GM12878 (cell line): Measurements from ENCODE around the gene FABP7. TPM values are rescaled to one million over a fixed set of nuclear protein-coding genes. Genes with fewer than 3 reads are reported as not detected.

Source experiments
- ATAC-seq: fragments of 200-7000 bp; cut with Tn5 transposase; 3 replicates; pipeline ENCODE4 v1.9.1; 2020; ENCODE audit warnings: mild to moderate bottlenecking, moderate library complexity
- BruUV-seq: library from RNA; stranded (reverse); fragments of 400-500 nt; replicated peaks from 2 replicates; lab custom pipeline; 2021; lab: Mats Ljungman, UMichigan
- CTCF ChIA-PET: fragments of 300-600 bp; sonication (Branson Sonifier 250); formaldehyde crosslinking; extraction: SDS; loops from one replicate; lab custom pipeline; 2021; ENCODE audit warnings: inconsistent platforms; lab: Yijun Ruan, JAX
- POLR2A ChIA-PET: fragments of 350-600 bp; formaldehyde crosslinking; extraction: SDS; loops from one replicate; lab custom pipeline; 2021; ENCODE audit warnings: inconsistent platforms; lab: Charles Lee
- RAD21 ChIA-PET: fragments of 300-600 bp; sonication (Branson Sonifier 250); formaldehyde crosslinking; loops from one replicate; lab custom pipeline; 2023; ENCODE audit warnings: antibody characterized with exemption; ENCODE audit not compliant: unreplicated experiment; lab: Charles Lee
- SMC1A ChIA-PET: fragments of 300-600 bp; sonication (Branson Sonifier 250); formaldehyde crosslinking; loops from one replicate; lab custom pipeline; 2023; ENCODE audit not compliant: unreplicated experiment, uncharacterized antibody; lab: Charles Lee
- DNase-seq: peaks from one replicate; pipeline ENCODE4 v3.0.0-alpha.2; 2011; ENCODE audit warnings: low read depth, low spot score
- FAIRE-seq: peaks from 3 replicates; lab custom pipeline; 2011; peaks lifted over from hg19 to GRCh38; lab: Jason Lieb, UNC
- H2AFZ ChIP-seq: 2 replicates; pipeline ENCODE4 v1.6.0; 2011; ENCODE audit warnings: low read depth, low read length, control low read depth; ENCODE audit not compliant: control insufficient read depth
- H3K27ac ChIP-seq: 2 replicates; pipeline ENCODE4 v1.5.1; 2011; ENCODE audit warnings: control low read depth; ENCODE audit not compliant: control insufficient read depth, insufficient read depth
- H3K27me3 ChIP-seq, 2 experiments: replicated peaks in 1 of 2; 2 replicates each; pipeline versions ENCODE4 v1.6.0 to v1.6.1; 2011; ENCODE audit warnings: low read length in 1 of 2; ENCODE audit not compliant: control insufficient read depth in 2 of 2, insufficient read depth in 2 of 2
- H3K36me3 ChIP-seq, 2 experiments: 2 replicates each; pipeline ENCODE4 v1.5.1; 2011; ENCODE audit warnings: low read length in 1 of 2; ENCODE audit not compliant: control insufficient read depth in 2 of 2, insufficient read depth in 2 of 2
- H3K4me1 ChIP-seq: 2 replicates; pipeline ENCODE4 v1.6.1; 2011; ENCODE audit warnings: mild to moderate bottlenecking, low read length, moderate library complexity, mixed read lengths; ENCODE audit not compliant: control insufficient read depth, insufficient read depth
- H3K4me2 ChIP-seq: 2 replicates; pipeline ENCODE4 v1.6.0; 2011; ENCODE audit warnings: control low read depth; ENCODE audit not compliant: control insufficient read depth, insufficient read depth
- H3K4me3 ChIP-seq: fragments of 200-600 bp; sonication (generic); 2 replicates; pipeline ENCODE4 v1.5.1; 2016
- H3K79me2 ChIP-seq: 2 replicates; pipeline ENCODE4 v1.6.0; 2011; ENCODE audit warnings: low read length; ENCODE audit not compliant: control insufficient read depth, insufficient read depth
- H3K9ac ChIP-seq: 2 replicates; pipeline ENCODE4 v1.8.0; 2011; ENCODE audit warnings: low read length, control low read depth, mixed read lengths; ENCODE audit not compliant: control insufficient read depth, insufficient read depth
- H3K9me3 ChIP-seq: replicated peaks from 3 replicates; pipeline ENCODE4 v1.5.1; 2011; ENCODE audit warnings: mild to moderate bottlenecking, low read length; ENCODE audit not compliant: control insufficient read depth, insufficient read depth
- H4K20me1 ChIP-seq: 2 replicates; pipeline ENCODE4 v1.6.0; 2011; ENCODE audit not compliant: control insufficient read depth, insufficient read depth
- EGR1 ChIP-seq, 2 experiments: IDR thresholded peaks; 1 replicate in 1 of 2; 2 replicates in 1 of 2; pipeline ENCODE4 v1.6.1; 2011 to 2012; ENCODE audit warnings: low read depth in 2 of 2, low read length in 2 of 2, borderline replicate concordance in 1 of 2, mild to moderate bottlenecking in 1 of 2, moderate library complexity in 1 of 2
- KLF5 ChIP-seq: fragments of 450-650 bp; IDR thresholded peaks from 2 replicates; pipeline ENCODE4 v1.6.1; 2014; ENCODE audit warnings: mild to moderate bottlenecking; ENCODE audit not compliant: partially characterized antibody
- NRF1 ChIP-seq: conservative IDR thresholded peaks from 2 replicates; pipeline ENCODE4 v1.6.1; 2011; ENCODE audit warnings: mild to moderate bottlenecking, low read depth, low read length, improper control_type of control experiment
- RAD51 ChIP-seq: fragments of 450-650 bp; IDR thresholded peaks from 2 replicates; pipeline ENCODE4 v1.6.1; 2016; ENCODE audit warnings: moderate library complexity, mild to moderate bottlenecking, inconsistent platforms
- SKIL ChIP-seq: fragments of 450-650 bp; IDR thresholded peaks from 2 replicates; pipeline ENCODE4 v1.6.1; 2017; ENCODE audit warnings: mild to moderate bottlenecking, low read depth, inconsistent platforms; ENCODE audit not compliant: poor library complexity, severe bottlenecking
- SUZ12 ChIP-seq: fragments of 200-600 bp; sonication (generic); IDR thresholded peaks from one replicate; pipeline ENCODE4 v1.6.1; 2018; ENCODE audit warnings: antibody characterized with exemption, mild to moderate bottlenecking; ENCODE audit not compliant: unreplicated experiment
- WGBS: methylation state at CpG from one replicate; pipeline ENCODE4 v1.1.6; 2016; ENCODE audit warnings: low lambda C conversion rate; ENCODE audit not compliant: insufficient replicate concordance, insufficient coverage; ENCODE audit errors: missing lambda C conversion rate; 5-methylcytosine and 5-hydroxymethylcytosine counted together
- in situ Hi-C: fragments of 300-500 bp; cut with MboI; formaldehyde crosslinking; loops from 9 replicates; pipeline ENCODE4 v1.14.3; 2018; ENCODE audit warnings: mixed read lengths
- intact Hi-C: fragments of 100-400 bp; cut with micrococcal nuclease; formaldehyde crosslinking; loops from one replicate; pipeline ENCODE4 v1.14.2; 2022; ENCODE audit not compliant: unreplicated experiment
- polyA plus RNA-seq, 11 experiments: library from polyadenylated mRNA; depleted of rRNA in 4 of 11; unstranded in 6 of 11; stranded (reverse) in 5 of 11; fragments of >200 nt; fragmentation: Nextera tagmentation in 4 of 11; fragmentation: Illumina TruSeq in 1 of 11; extraction: Ambion mirVana in 4 of 11; extraction: Trizol in 1 of 11; gene quantifications; 1 replicate in 1 of 11; 2 replicates in 10 of 11; pipeline versions ENCODE4 v1.2.1 to v1.2.3, GENCODE V29; 2011 to 2016; ENCODE audit warnings: inconsistent platforms in 2 of 11, missing spikeins in 2 of 11, low read depth in 1 of 11
- total RNA-seq, 4 experiments: library from RNA; depleted of rRNA in 3 of 4; stranded (reverse); fragments of >200 nt in 3 of 4; fragmentation: Illumina TruSeq in 1 of 4; extraction: Trizol in 1 of 4; gene quantifications; 2 replicates each; pipeline versions ENCODE4 v1.2.1 to v1.2.3, GENCODE V29; 2013 to 2021
- TF ChIP-seq, protein P1 (sequence below): fragments of 450-650 bp; IDR thresholded peaks from 2 replicates; pipeline ENCODE4 v1.6.1; 2018; ENCODE audit warnings: borderline replicate concordance, mild to moderate bottlenecking; ENCODE audit not compliant: partially characterized antibody

FABP7 gene
- total and polyA plus RNA-seq, 10 of the 15 experiments (the other 5 are each of a cell fraction or from before 2014, with no cell fraction given), result not detected

- H3K4me2 ChIP-seq, result no peak overlapping the region
- H3K9me3 ChIP-seq, result no peaks in the 10 kb centered on the region
- FAIRE-seq (no peak), ATAC-seq (no peak), DNase-seq (no peak)
- H3K4me1 ChIP-seq, result no peaks in the 10 kb centered on the region
- 24% methylated on average over 2 of the region's 2 CpGs for WGBS
- H3K9ac ChIP-seq, result no peak overlapping the region
- no peaks in the 10 kb centered on the region for H4K20me1 ChIP-seq
- intact Hi-C loops (no loop called here), in situ Hi-C loops (no loop called here)
- RAD21 ChIA-PET, result interaction anchor here (1.1 kb wide), 1 partner anchor 11 kb away, joined by 3 read pairs; no protein-coding TSS in a partner anchor
- CTCF ChIA-PET, result interaction anchor here (0.7 to 2.2 kb wide), 6 partner anchors 10 to 65 kb away, joined by 4 to 15 read pairs (median 5); no protein-coding TSS in a partner anchor
- H3K27ac ChIP-seq, result no peak overlapping the region
- no peak overlapping the region for H3K4me3 ChIP-seq
- no peaks in the 10 kb centered on the region for H3K27me3 ChIP-seq
- no peaks in the 10 kb centered on the region for H3K79me2 ChIP-seq
- POLR2A ChIA-PET, result no interaction called here
- no peaks in the 10 kb centered on the region for H3K36me3 ChIP-seq
- no peak overlapping the region for H2AFZ ChIP-seq
- TF ChIP-seq, protein P1, sequence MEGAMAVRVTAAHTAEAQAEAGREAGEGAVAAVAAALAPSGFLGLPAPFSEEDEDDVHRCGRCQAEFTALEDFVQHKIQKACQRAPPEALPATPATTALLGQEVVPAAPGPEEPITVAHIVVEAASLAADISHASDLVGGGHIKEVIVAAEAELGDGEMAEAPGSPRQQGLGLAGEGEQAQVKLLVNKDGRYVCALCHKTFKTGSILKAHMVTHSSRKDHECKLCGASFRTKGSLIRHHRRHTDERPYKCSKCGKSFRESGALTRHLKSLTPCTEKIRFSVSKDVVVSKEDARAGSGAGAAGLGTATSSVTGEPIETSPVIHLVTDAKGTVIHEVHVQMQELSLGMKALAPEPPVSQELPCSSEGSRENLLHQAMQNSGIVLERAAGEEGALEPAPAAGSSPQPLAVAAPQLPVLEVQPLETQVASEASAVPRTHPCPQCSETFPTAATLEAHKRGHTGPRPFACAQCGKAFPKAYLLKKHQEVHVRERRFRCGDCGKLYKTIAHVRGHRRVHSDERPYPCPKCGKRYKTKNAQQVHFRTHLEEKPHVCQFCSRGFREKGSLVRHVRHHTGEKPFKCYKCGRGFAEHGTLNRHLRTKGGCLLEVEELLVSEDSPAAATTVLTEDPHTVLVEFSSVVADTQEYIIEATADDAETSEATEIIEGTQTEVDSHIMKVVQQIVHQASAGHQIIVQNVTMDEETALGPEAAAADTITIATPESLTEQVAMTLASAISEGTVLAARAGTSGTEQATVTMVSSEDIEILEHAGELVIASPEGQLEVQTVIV, result no peak
- TF ChIP-seq KLF5 (no peak), SKIL (no peak), SUZ12 (no peak), NRF1 (no peak), RAD51 (no peak), EGR1 (IDR thresholded peaks at IDR 0.05; ENCODE audit: borderline replicate concordance in 1 of 2, low read depth in 2 of 2, low read length in 2 of 2) (no peak)
- TF ChIP-seq, all 136 proteins: peak for 0
- SMC1A ChIA-PET, result interaction anchor here (1.1 to 1.5 kb wide), 4 partner anchors 11 to 29 kb away, joined by 4 to 6 read pairs (median 4); no protein-coding TSS in a partner anchor
- no TSS peak for BruUV-seq
These were observed 30.2 kb downstream of the FABP7 start for GRCh38 chr6:122809691-122810090.
